Umbilical cord (tissue), 2 donors: ENCODE data around the gene ALX4. TPM values are rescaled to one million over a fixed set of nuclear protein-coding genes. Genes with fewer than 3 reads are reported as not detected.
A peak's percentile ranks its signal among the peaks of the same experiment; 100 is the strongest.

Source experiments
- DNase-seq: peaks from one replicate; pipeline ENCODE4 v3.0.0-alpha.2; 2015; ENCODE audit warnings: low spot score
- total RNA-seq: library from RNA; depleted of rRNA; stranded (reverse); fragments of >200 nt; gene quantifications from one replicate; pipeline ENCODE4 v1.2.3, GENCODE V29; 2014; ENCODE audit warnings: low replicate concordance; ENCODE audit not compliant: insufficient read depth

ALX4 gene
- total RNA-seq, 1 donor from 2014 or later: 2.6 TPM

GRCh38 chr11:44335052-44335760 lies 25.3 kb upstream of the ALX4 start:
- DNase-seq: no peak

- DNase-seq: no peak
Measured at GRCh38 chr11:44334356-44335004, 24.5 kb upstream of the ALX4 start.

GRCh38 chr11:44333271-44334218 lies 23.6 kb upstream of the ALX4 start:
- DNase-seq: no peak

- DNase-seq: no peak
Measured at GRCh38 chr11:44332665-44333064, 22.7 kb upstream of the ALX4 start.

- no peak for DNase-seq
Measured at GRCh38 chr11:44329472-44330230, 19.7 kb upstream of the ALX4 start.

GRCh38 chr11:44328138-44328660 lies 18.3 kb upstream of the ALX4 start:
- DNase-seq: no peak

GRCh38 chr11:44327730-44328129 lies 17.8 kb upstream of the ALX4 start:
- DNase-seq: no peak

GRCh38 chr11:44326615-44327475 lies 16.9 kb upstream of the ALX4 start:
- no peak for DNase-seq

- no peak for DNase-seq
Measured at GRCh38 chr11:44325698-44326097, 15.8 kb upstream of the ALX4 start.

- DNase-seq: peak; percentile 52
Measured at GRCh38 chr11:44324749-44325525, 15.0 kb upstream of the ALX4 start.

GRCh38 chr11:44324222-44324621 lies 14.3 kb upstream of the ALX4 start:
- no peak for DNase-seq

GRCh38 chr11:44322243-44322642 lies 12.3 kb upstream of the ALX4 start:
- no peak for DNase-seq

GRCh38 chr11:44321059-44321458 lies 11.1 kb upstream of the ALX4 start:
- no peak for DNase-seq

- DNase-seq: no peak
Measured at GRCh38 chr11:44320289-44320973, 10.5 kb upstream of the ALX4 start.

- no peak for DNase-seq
Measured at GRCh38 chr11:44319552-44320288, 9.8 kb upstream of the ALX4 start.

- DNase-seq: no peak
Measured at GRCh38 chr11:44319170-44319551, 9.2 kb upstream of the ALX4 start.

- no peak for DNase-seq
Measured at GRCh38 chr11:44318369-44318768, 8.4 kb upstream of the ALX4 start.

- no peak for DNase-seq
Measured at GRCh38 chr11:44316659-44317240, 6.8 kb upstream of the ALX4 start.
